Measurements from ENCODE around the gene MYDGF. TPM values are rescaled to one million over a fixed set of nuclear protein-coding genes. Genes with fewer than 3 reads are reported as not detected.
A peak's percentile ranks its signal among the peaks of the same experiment; 100 is the strongest.

The MYDGF gene
- total RNA-seq, 1 donor from 2014 or later, result 42.5 TPM

- Mint-ChIP-seq H3K27me3 (no peaks in the 10 kb centered on the region), H3K9me3 (ENCODE audit: low read depth) (no peaks in the 10 kb centered on the region), H3K27ac (no peak overlapping the region), H3K4me1 (ENCODE audit: low read depth) (peaks cover 7% of the 10 kb centered on the region), H3K4me3 (ENCODE audit: low read depth) (no peak overlapping the region), H3K36me3 (ENCODE audit: insufficient read depth) (no peaks in the 10 kb centered on the region)
- no peak for TF ChIP-seq CTCF (IDR thresholded peaks at IDR 0.05; ENCODE audit: unreplicated experiment)
- DNase-seq (ENCODE audit: low spot score, unreplicated experiment), result no peak
These were observed 45.8 kb downstream of the MYDGF start for GRCh38 chr19:4624301-4624700.

- no peaks in the 10 kb centered on the region for H3K9me3 Mint-ChIP-seq (ENCODE audit: low read depth)
- no peak overlapping the region for H3K27ac Mint-ChIP-seq
- no peak for DNase-seq (ENCODE audit: low spot score, unreplicated experiment)
- peaks cover 7% of the 10 kb centered on the region for H3K4me1 Mint-ChIP-seq (ENCODE audit: low read depth)
- no peak overlapping the region for H3K4me3 Mint-ChIP-seq (ENCODE audit: low read depth)
- TF ChIP-seq CTCF (IDR thresholded peaks at IDR 0.05; ENCODE audit: unreplicated experiment), result peak; percentile 38
- H3K27me3 Mint-ChIP-seq, result peaks cover 6% of the 10 kb centered on the region
- no peaks in the 10 kb centered on the region for H3K36me3 Mint-ChIP-seq (ENCODE audit: insufficient read depth)
These were observed 47.3 kb downstream of the MYDGF start for GRCh38 chr19:4622695-4623421.

GRCh38 chr19:4620675-4621074, 49.5 kb downstream of the MYDGF start:
- Mint-ChIP-seq H3K36me3 (ENCODE audit: insufficient read depth) (no peaks in the 10 kb centered on the region), H3K27me3 (peaks cover 12% of the 10 kb centered on the region), H3K9me3 (ENCODE audit: low read depth) (no peaks in the 10 kb centered on the region), H3K4me3 (ENCODE audit: low read depth) (no peak overlapping the region), H3K4me1 (ENCODE audit: low read depth) (peaks cover 10% of the 10 kb centered on the region), H3K27ac (no peak overlapping the region)
- DNase-seq (ENCODE audit: low spot score, unreplicated experiment), result no peak
- TF ChIP-seq CTCF (IDR thresholded peaks at IDR 0.05; ENCODE audit: unreplicated experiment), result no peak

- Mint-ChIP-seq H3K27me3 (peaks cover 12% of the 10 kb centered on the region), H3K36me3 (ENCODE audit: insufficient read depth) (no peaks in the 10 kb centered on the region), H3K27ac (no peak overlapping the region), H3K9me3 (ENCODE audit: low read depth) (no peaks in the 10 kb centered on the region), H3K4me1 (ENCODE audit: low read depth) (peaks cover 8% of the 10 kb centered on the region), H3K4me3 (ENCODE audit: low read depth) (no peak overlapping the region)
- TF ChIP-seq CTCF (IDR thresholded peaks at IDR 0.05; ENCODE audit: unreplicated experiment), result no peak
- DNase-seq (ENCODE audit: low spot score, unreplicated experiment), result no peak
These were observed 50.4 kb downstream of the MYDGF start for GRCh38 chr19:4619668-4620294.

- Mint-ChIP-seq H3K9me3 (ENCODE audit: low read depth) (no peaks in the 10 kb centered on the region), H3K36me3 (ENCODE audit: insufficient read depth) (no peaks in the 10 kb centered on the region), H3K4me1 (ENCODE audit: low read depth) (peaks cover 5% of the 10 kb centered on the region), H3K27me3 (peaks cover 15% of the 10 kb centered on the region), H3K4me3 (ENCODE audit: low read depth) (no peak overlapping the region), H3K27ac (no peak overlapping the region)
- TF ChIP-seq CTCF (IDR thresholded peaks at IDR 0.05; ENCODE audit: unreplicated experiment), result no peak
- DNase-seq (ENCODE audit: low spot score, unreplicated experiment), result no peak
These were observed 52.1 kb downstream of the MYDGF start for GRCh38 chr19:4618019-4618418.

Data from progenitor cell of endocrine pancreas (in vitro differentiated cells).